HFFc6 (cell line): ENCODE data around the gene RAB9A. TPM values are rescaled to one million over a fixed set of nuclear protein-coding genes. Genes with fewer than 3 reads are reported as not detected.

Source experiments
- DNase-seq: peaks from one replicate; pipeline ENCODE4 v3.0.0-alpha.2; 2018
- H3K27ac Mint-ChIP-seq: 2 replicates; pipeline ENCODE4 v1.8.0; 2020; ENCODE audit warnings: mild to moderate bottlenecking, mixed read lengths
- H3K27me3 Mint-ChIP-seq: 2 replicates; pipeline ENCODE4 v1.8.0; 2021; ENCODE audit warnings: mild to moderate bottlenecking, moderate library complexity, mixed read lengths; ENCODE audit not compliant: insufficient read depth
- H3K36me3 Mint-ChIP-seq: 2 replicates; pipeline ENCODE4 v1.8.0; 2021; ENCODE audit warnings: low read depth, mixed read lengths
- H3K4me1 Mint-ChIP-seq: 2 replicates; pipeline ENCODE4 v1.8.0; 2020; ENCODE audit warnings: low read depth, mixed read lengths
- H3K4me3 Mint-ChIP-seq: 2 replicates; pipeline ENCODE4 v1.8.0; 2020; ENCODE audit warnings: mild to moderate bottlenecking, moderate library complexity, mixed read lengths
- H3K9me3 Mint-ChIP-seq: 2 replicates; pipeline ENCODE4 v1.8.0; 2020; ENCODE audit warnings: mild to moderate bottlenecking, mixed read lengths
- CTCF ChIP-seq: fragments of 200-600 bp; sonication (generic); IDR thresholded peaks from 2 replicates; pipeline ENCODE4 v1.5.0; 2021; ENCODE audit warnings: antibody characterized with exemption, mild to moderate bottlenecking
- total RNA-seq, 6 experiments: library from RNA; stranded (reverse); fragmentation: NEBNext Ultra II Directional; extraction: Animal tissue kit (Norgen Biotek cat#: 25700); gene quantifications; 2 replicates in 1 of 6; 3 replicates in 5 of 6; pipeline ENCODE4 v1.2.3, GENCODE V29; 2021

Gene RAB9A
- total RNA-seq, 6 experiments from 2014 or later, result 13.5 to 18.3 (median 15.1) TPM

GRCh38 chrX:13654116-13654515, 34.8 kb upstream of the RAB9A start:
- H3K27ac Mint-ChIP-seq, result no peak overlapping the region
- no peak for TF ChIP-seq CTCF

GRCh38 chrX:13655674-13656073, 33.3 kb upstream of the RAB9A start:
- Mint-ChIP-seq H3K4me1 (peaks cover 23% of the 10 kb centered on the region), H3K36me3 (no peaks in the 10 kb centered on the region)

More at GRCh38 chrX:13654116-13654515, 34.8 kb upstream of the RAB9A start:
- H3K4me3 Mint-ChIP-seq, result no peak overlapping the region
- no peaks in the 10 kb centered on the region for H3K27me3 Mint-ChIP-seq
- H3K9me3 Mint-ChIP-seq, result no peaks in the 10 kb centered on the region
- no peak for DNase-seq
- H3K36me3 Mint-ChIP-seq, result no peaks in the 10 kb centered on the region
- H3K4me1 Mint-ChIP-seq, result peaks cover 30% of the 10 kb centered on the region

GRCh38 chrX:13658602-13659001, 30.3 kb upstream of the RAB9A start:
- no peaks in the 10 kb centered on the region for H3K27me3 Mint-ChIP-seq
- peak; percentile 48 for DNase-seq
- H3K4me3 Mint-ChIP-seq, result peak overlapping the region; percentile 81
- peaks cover 24% of the 10 kb centered on the region for H3K4me1 Mint-ChIP-seq
- TF ChIP-seq CTCF, result peak; percentile 84
- peaks cover 5% of the 10 kb centered on the region for H3K36me3 Mint-ChIP-seq
- no peaks in the 10 kb centered on the region for H3K9me3 Mint-ChIP-seq
- H3K27ac Mint-ChIP-seq, result peak overlapping the region; percentile 80

More at GRCh38 chrX:13655674-13656073, 33.3 kb upstream of the RAB9A start:
- H3K9me3 Mint-ChIP-seq, result no peaks in the 10 kb centered on the region
- TF ChIP-seq CTCF, result no peak
- no peak for DNase-seq
- H3K27me3 Mint-ChIP-seq, result no peaks in the 10 kb centered on the region
- no peak overlapping the region for H3K27ac Mint-ChIP-seq
- H3K4me3 Mint-ChIP-seq, result no peak overlapping the region

GRCh38 chrX:13659063-13659462, 29.9 kb upstream of the RAB9A start:
- peak; percentile 52 for DNase-seq
- peaks cover 26% of the 10 kb centered on the region for H3K4me1 Mint-ChIP-seq
- no peaks in the 10 kb centered on the region for H3K27me3 Mint-ChIP-seq
- peaks cover 5% of the 10 kb centered on the region for H3K36me3 Mint-ChIP-seq
- H3K27ac Mint-ChIP-seq, result peak overlapping the region; percentile 80
- peak overlapping the region; percentile 81 for H3K4me3 Mint-ChIP-seq
- TF ChIP-seq CTCF, result no peak
- no peaks in the 10 kb centered on the region for H3K9me3 Mint-ChIP-seq

GRCh38 chrX:13661735-13662288, 27.1 kb upstream of the RAB9A start:
- Mint-ChIP-seq H3K9me3 (no peaks in the 10 kb centered on the region), H3K36me3 (peaks cover 5% of the 10 kb centered on the region), H3K27me3 (no peaks in the 10 kb centered on the region), H3K27ac (peak overlapping the region; percentile 29; the same call in 1 of the 2 replicates), H3K4me1 (peaks cover 37% of the 10 kb centered on the region), H3K4me3 (peak overlapping the region; percentile 66; the same call in 1 of the 2 replicates)
- TF ChIP-seq CTCF, result no peak
- DNase-seq, result no peak
